Raji (cell line): Measurements from ENCODE around the gene SLBP.

ENCODE experiments used
- POLR2A ChIP-seq: IDR thresholded peaks from 2 replicates; pipeline ENCODE4 v1.6.1; 2011; ENCODE audit warnings: low read depth, low read length, control low read depth; ENCODE audit not compliant: insufficient read depth

SLBP gene

DNA sequence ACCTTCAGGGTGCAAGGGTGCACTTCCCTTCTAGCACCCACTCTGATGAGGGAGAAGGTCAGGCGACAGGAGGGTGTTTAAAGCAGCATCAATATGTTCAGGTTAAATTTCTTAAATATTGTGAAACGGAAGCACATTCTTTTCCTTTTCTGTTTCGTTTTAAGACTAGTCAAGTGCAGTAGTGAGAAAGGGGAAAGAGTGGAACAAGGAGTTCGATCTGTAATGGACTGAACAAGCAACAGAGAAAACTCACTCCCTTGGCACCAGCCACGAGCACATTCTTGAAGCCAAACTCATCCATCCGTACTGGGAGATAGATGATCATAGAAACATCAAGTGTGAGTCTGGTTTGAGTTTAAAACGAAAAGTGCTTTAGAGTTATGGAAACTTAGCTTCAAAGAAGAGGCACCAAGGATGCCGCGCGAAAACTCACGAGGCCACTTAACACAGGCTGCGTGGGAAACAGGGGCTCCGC, 28.8 kb downstream of the SLBP start:
- TF ChIP-seq POLR2A: no peak

DNA sequence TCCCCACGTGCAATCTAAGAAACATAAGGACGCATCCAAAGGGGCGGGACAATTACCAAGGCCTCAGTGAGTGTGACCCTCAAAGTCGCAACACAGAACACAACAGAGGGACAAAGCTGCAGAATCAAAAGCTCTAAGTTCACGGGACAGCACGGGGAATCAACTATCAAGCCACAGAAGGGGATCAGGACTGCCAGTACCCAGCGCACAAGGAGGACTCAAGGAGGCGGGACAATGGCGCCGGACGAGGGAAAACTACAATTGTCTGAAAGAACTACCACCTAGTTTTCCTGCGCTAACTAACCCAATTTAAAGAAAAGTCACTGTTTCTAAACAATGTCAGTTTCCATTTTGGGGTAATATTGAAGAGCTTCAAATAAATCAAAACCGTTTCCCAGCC, 29.3 kb downstream of the SLBP start:
- TF ChIP-seq POLR2A: no peak

GRCh38 chr4:1678244-1678643, 33.9 kb downstream of the SLBP start:
- no peak for TF ChIP-seq POLR2A

- TF ChIP-seq POLR2A: no peak
Observed at GRCh38 chr4:1676605-1677525, 35.3 kb downstream of the SLBP start.

GRCh38 chr4:1675802-1676137, 36.3 kb downstream of the SLBP start:
- no peak for TF ChIP-seq POLR2A

DNA sequence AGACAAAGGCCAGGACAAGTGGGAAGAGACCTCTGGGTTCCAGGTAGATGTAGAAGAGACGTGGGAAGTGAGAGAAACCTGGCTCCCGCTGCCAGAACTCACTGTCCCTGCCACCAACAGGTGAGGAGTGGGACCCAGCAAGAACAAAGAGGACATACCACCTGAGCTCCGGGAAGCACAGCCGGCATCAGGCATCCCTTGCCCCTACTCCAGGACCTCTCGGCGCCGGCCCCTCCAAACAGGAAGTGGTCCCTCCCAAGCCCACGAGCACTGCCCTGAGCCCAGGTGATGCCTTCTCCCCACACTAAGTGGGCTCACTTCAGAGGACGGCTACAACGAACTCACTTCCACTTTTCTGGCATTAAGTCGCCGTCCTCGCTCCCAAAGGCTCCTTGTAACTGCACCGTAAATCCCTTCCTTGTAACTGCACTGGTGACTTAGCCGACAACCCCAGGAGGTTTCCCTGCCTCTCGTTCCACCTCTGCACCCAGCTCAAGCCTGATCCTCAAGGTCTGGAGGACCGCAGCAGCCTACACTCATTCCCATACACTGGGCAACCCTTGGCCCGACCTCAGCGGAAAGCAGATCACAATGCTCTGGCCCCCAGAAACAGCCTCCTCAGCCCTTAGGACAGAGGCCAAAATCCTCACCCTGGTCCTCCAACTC, 36.9 kb downstream of the SLBP start:
- TF ChIP-seq POLR2A: no peak

DNA sequence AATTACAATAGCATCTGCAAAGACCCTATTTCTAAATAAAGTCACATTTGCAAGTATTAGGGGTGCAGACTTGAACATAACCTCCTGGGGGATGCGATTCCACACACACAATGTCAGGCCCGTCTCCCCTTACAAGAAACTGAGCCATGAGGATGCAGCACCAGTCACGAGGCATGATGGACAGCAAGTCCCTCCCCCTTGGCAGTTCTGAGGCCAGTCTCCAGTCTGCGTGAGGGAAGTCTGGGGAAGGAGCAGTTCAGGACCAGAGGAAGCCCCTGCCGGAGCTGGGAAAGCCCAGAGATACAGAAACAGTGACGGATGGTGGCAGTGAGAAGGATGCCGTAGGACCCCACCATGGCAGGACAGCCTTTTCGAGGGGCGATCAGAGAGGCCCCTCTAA, 37.4 kb downstream of the SLBP start:
- no peak for TF ChIP-seq POLR2A

GRCh38 chr4:1673671-1674070, 38.4 kb downstream of the SLBP start:
- TF ChIP-seq POLR2A: no peak

- no peak for TF ChIP-seq POLR2A
Observed at GRCh38 chr4:1670279-1670678, 41.8 kb downstream of the SLBP start.

- TF ChIP-seq POLR2A: no peak
Observed at GRCh38 chr4:1669850-1670249, 42.3 kb downstream of the SLBP start.

GRCh38 chr4:1669270-1669669, 42.8 kb downstream of the SLBP start:
- no peak for TF ChIP-seq POLR2A

DNA sequence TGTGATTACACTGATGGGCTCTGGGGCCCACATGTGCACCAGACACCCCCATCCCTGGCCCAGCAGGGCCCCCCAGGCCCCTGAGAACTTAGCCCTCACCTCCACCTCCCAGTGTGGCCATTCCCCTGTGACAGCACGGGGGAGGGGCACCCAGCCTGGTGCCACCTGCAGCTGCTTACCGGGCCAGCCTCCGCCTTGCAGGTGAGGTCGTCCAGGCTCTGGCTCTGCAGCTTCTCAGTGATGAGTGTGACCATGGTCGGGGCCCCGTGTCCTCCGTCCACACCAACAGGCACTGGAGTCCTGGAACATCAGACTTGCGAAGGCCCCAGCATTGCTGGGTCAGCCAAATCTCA, 43.7 kb downstream of the SLBP start:
- no peak for TF ChIP-seq POLR2A

DNA sequence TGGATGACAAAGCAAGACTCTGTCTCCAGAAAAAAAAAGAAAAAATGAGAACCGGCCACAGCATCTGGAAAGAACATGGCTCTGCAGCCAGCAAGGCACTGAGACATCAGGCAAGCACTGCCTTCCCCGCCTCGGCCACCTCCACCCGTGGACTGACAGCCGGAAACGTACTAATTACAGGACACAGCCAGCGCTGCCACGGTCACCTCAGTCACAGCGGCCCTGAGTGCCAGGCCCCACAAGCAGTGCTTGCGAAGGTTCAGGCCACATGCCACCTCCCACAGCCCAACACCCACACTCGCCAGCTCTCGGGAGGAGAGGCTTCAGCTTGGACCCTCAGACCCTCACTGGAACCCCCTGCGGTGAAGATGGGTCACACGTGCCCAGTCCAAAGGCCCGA, 44.8 kb downstream of the SLBP start:
- TF ChIP-seq POLR2A: no peak

DNA sequence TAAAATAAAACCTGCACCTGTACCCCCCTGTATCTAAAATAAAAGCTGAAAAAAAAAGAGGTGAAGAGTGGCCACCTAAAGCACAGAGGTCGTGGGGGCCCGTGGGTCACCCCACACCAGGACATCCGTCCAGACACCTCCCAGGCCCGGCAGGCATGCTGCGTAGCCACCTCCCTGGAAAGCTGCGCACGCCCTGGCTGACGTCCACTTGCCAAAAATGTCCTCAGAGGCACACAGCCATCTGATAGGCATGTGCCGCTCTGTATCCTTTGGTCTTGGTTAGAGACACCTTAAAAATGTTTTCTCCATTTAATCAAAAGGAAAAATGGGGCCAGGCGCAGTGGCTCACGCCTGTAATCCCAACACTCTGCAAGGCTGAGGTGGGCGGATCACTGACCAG, 45.7 kb downstream of the SLBP start:
- TF ChIP-seq POLR2A: no peak

GRCh38 chr4:1664141-1664540, 48.0 kb downstream of the SLBP start:
- no peak for TF ChIP-seq POLR2A

DNA sequence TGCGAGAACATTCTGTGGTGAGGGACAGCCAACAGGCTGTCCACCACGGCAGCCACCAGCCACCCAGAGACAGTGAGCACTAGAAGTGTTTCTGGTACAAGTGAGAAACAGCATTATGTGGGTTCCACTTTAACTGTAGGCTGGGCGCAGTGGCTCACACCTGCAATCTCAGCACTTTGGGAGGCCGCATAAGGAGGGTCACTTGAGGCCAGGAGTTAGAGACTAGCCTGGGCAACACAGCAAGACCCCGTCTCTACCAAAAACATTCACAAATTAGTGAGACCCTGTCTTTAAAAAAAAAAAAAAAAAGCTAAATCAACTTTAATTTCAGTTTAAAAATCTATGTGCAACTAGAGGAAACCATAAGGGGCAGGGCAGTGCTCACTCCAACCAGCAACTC, 48.6 kb downstream of the SLBP start:
- no peak for TF ChIP-seq POLR2A
